ENCODE results near the gene SGCD.

DNA sequence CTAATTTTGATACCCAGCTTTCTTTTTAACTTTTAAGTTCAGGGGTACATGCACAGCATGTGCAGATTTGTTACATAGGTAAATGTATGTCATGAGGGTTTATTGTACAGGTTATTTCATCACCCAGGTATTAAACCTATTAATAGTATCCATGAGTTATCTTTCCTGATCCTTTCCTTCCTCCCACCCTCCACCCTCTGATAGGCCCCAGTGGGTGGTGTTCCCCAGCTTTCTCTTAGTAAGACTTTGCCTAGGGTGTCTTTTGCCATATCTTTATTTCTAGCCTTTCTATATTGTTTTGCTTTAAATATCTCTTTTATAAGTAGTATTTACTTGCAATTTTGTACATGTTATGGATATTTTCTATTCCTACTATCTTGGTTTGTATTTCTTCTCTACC, 243.7 kb downstream of the SGCD start:
- no peak for TF ChIP-seq EZH2phosphoT487 (IDR thresholded peaks at IDR 0.05; ENCODE audit: borderline replicate concordance, low read depth, low read length)
- TF ChIP-seq, protein P1, sequence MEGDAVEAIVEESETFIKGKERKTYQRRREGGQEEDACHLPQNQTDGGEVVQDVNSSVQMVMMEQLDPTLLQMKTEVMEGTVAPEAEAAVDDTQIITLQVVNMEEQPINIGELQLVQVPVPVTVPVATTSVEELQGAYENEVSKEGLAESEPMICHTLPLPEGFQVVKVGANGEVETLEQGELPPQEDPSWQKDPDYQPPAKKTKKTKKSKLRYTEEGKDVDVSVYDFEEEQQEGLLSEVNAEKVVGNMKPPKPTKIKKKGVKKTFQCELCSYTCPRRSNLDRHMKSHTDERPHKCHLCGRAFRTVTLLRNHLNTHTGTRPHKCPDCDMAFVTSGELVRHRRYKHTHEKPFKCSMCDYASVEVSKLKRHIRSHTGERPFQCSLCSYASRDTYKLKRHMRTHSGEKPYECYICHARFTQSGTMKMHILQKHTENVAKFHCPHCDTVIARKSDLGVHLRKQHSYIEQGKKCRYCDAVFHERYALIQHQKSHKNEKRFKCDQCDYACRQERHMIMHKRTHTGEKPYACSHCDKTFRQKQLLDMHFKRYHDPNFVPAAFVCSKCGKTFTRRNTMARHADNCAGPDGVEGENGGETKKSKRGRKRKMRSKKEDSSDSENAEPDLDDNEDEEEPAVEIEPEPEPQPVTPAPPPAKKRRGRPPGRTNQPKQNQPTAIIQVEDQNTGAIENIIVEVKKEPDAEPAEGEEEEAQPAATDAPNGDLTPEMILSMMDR (conservative IDR thresholded peaks at IDR 0.05; ENCODE audit: low read length): no peak

Data from OCI-LY7 (cell line).